Measurements from ENCODE around the gene SERINC2. TPM values are rescaled to one million over a fixed set of nuclear protein-coding genes. Genes with fewer than 3 reads are reported as not detected.

The SERINC2 gene
- polyA plus RNA-seq, result 0.24 and 1.2 TPM in 2 replicates

DNA sequence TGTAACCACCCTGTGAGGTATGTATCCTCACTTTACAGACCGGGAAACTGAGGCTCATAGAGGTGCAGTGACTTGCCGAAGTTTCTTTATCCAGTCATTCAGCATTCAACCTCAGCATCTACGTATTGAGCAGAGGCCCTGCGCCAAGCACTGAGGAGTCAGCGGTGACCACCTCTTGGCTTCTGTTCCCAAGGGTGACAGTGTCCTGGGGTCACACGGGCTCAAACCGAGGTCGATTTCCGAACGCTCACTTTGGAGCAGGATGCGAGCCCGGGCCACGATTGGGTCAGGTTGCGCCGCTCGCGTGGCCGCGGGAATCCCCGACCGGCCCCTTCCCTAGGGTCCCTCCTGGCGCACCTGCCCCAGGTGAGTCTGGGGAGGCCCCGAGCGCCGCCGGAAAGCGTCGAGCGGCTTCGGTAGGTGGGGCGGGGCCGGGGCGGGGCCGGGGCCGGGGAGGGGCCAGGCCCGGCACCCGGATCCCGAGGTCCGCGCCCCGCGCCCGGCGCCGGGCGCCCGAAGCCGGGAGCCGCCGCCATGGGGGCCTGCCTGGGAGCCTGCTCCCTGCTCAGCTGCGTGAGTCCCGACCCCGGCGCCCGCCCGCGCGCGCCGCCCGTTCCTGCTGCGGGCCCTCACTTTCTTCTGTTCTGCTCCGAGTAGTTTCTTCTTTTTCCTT is at the start of gene SERINC2:
SERINC2 (plus strand) TSS at position 482 of the 673 bp plus-strand sequence; CDS start at position 535, 53 bp downstream.

DNA sequence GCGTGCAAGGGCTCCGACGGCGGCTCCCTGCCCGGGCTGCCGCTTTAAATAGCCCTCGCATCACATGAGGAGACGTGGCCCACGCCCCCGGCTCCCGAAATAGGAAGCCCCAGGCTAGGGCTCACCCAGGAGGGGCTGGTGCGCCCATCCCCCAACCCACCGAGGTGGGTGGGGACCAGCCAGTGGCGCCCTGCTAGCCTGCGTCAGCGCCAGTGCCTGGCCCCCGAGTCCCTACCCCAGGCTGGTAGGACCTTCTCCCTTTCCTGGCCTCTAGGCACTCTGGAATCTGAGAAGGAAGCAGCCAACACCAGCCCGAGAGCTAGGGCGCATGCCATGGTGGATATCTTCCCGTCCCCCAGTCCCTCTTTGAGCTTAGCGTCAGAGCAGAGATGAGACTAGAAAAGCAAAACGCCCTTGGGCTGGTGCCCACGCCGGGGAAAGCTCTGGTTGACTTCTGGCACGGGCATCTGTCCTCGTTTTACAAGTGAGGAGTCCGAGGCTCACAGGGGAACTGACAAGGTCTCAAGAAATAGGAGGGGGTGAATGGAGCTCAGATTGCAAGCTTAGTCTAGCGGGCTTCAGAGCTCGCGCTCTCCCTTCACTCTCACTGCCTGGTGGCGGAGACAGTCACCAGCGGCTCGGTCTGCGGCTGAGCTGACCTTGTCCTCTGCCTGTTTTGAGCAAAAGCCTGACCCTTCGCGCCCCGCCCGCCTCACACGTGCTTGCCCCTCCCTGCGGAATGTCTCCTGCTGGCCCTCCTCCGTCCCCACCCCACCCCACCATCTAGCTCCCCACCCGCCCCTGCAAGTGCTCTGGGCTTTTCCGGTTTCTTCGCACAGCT is 39.7 kb upstream of the SERINC2 start, which contains the start of gene FABP3:
FABP3 (minus strand) TSS at position 21 of the 841 bp plus-strand sequence. CDS start 62 bp downstream, outside the sequence.

Other genes starting within 250 kb of the SERINC2 start
- gene NKAIN1, start 173.3 kb upstream of the SERINC2 start, polyA plus RNA-seq, result 1.3 and 2.3 TPM in 2 replicates
- gene SNRNP40, start 116.4 kb upstream of the SERINC2 start, polyA plus RNA-seq, result 16.3 and 19.5 TPM in 2 replicates
- gene ZCCHC17, start 116.2 kb upstream of the SERINC2 start, polyA plus RNA-seq, result 142 and 177 TPM in 2 replicates
- 242 and 583 TPM in 2 replicates for gene FABP3, start 40.1 kb upstream of the SERINC2 start, polyA plus RNA-seq
- not detected in 2 replicates for gene TINAGL1, start 163.3 kb downstream of the SERINC2 start, polyA plus RNA-seq
- not detected in 2 replicates for gene HCRTR1, start 204.5 kb downstream of the SERINC2 start, polyA plus RNA-seq
- gene PEF1, start 231.7 kb downstream of the SERINC2 start, polyA plus RNA-seq, result 26.0 and 38.3 TPM in 2 replicates